K562 (cell line): ENCODE data around the gene SPIN3. TPM values are rescaled to one million over a fixed set of nuclear protein-coding genes. Genes with fewer than 3 reads are reported as not detected.

Experiments
- ATAC-seq: fragments of 200-7000 bp; cut with Tn5 transposase; 3 replicates; pipeline ENCODE4 v1.9.1; 2020; ENCODE audit warnings: moderate library complexity
- BruUV-seq: library from RNA; stranded (reverse); fragments of 400-500 nt; replicated peaks from 2 replicates; lab custom pipeline; 2021; lab: Mats Ljungman, UMichigan
- CTCF ChIA-PET: fragments of 300-600 bp; formaldehyde crosslinking; extraction: SDS; loops from one replicate; lab custom pipeline; 2021; ENCODE audit warnings: low intra/inter-chr PET ratio; lab: Yijun Ruan, JAX
- POLR2A ChIA-PET: fragments of 300-600, 350-650 bp; sonication (Branson Sonifier 250); formaldehyde crosslinking; extraction: SDS; loops from one replicate; lab custom pipeline; 2021; ENCODE audit warnings: antibody characterized with exemption, inconsistent platforms; lab: Yijun Ruan, JAX
- DNase-seq, 4 experiments: peaks; one replicate each; pipeline versions ENCODE4 v3.0.0 to v3.0.0-alpha.2; 2011 to 2018; ENCODE audit warnings: low spot score in 3 of 4, mixed read lengths in 3 of 4; ENCODE audit errors: extremely low read depth in 1 of 4
- FAIRE-seq: peaks from 2 replicates; lab custom pipeline; 2011; peaks lifted over from hg19 to GRCh38; lab: Jason Lieb, UNC
- H2AFZ ChIP-seq: 2 replicates; pipeline ENCODE4 v1.6.0; 2011; ENCODE audit warnings: low read depth, low read length, control low read depth, inconsistent platforms
- H3K27ac ChIP-seq: fragments of 200-600 bp; 3 replicates; pipeline ENCODE4 v1.8.0; 2011; ENCODE audit warnings: low read depth, mild to moderate bottlenecking, control low read depth, inconsistent platforms, low read length, moderate library complexity, mixed read lengths; ENCODE audit errors: extremely low read depth
- H3K27me3 ChIP-seq, 2 experiments: fragments of 300-600 bp in 1 of 2; 2 replicates in 1 of 2; 3 replicates in 1 of 2; pipeline versions ENCODE4 v1.6.0 to v1.8.0; 2011; ENCODE audit warnings: inconsistent platforms in 2 of 2, low read length in 2 of 2, mild to moderate bottlenecking in 1 of 2, mixed read lengths in 1 of 2, moderate library complexity in 1 of 2; ENCODE audit not compliant: control insufficient read depth in 2 of 2, insufficient read depth in 2 of 2
- H3K36me3 ChIP-seq: fragments of 300-600 bp; 3 replicates; pipeline ENCODE4 v1.8.0; 2011; ENCODE audit warnings: mild to moderate bottlenecking, low read length, inconsistent platforms; ENCODE audit not compliant: control insufficient read depth, insufficient read depth
- H3K4me1 ChIP-seq, 2 experiments: fragments of 200-600 bp in 1 of 2; replicated peaks in 1 of 2; 2 replicates in 1 of 2; 3 replicates in 1 of 2; pipeline versions ENCODE4 v1.5.1 to v1.8.0; 2011; ENCODE audit warnings: inconsistent platforms in 2 of 2, low read length in 2 of 2, mild to moderate bottlenecking in 1 of 2, mixed read lengths in 1 of 2, moderate library complexity in 1 of 2; ENCODE audit not compliant: control insufficient read depth in 2 of 2, insufficient read depth in 2 of 2
- H3K4me2 ChIP-seq: 2 replicates; pipeline ENCODE4 v1.6.1; 2011; ENCODE audit warnings: low read length, control low read depth, inconsistent platforms, mixed read lengths; ENCODE audit not compliant: insufficient read depth
- H3K4me3 ChIP-seq: fragments of 200-600 bp; sonication (generic), shearing (Covaris generic); 2 replicates; pipeline ENCODE4 v1.5.1; 2016; ENCODE audit warnings: control low read depth, inconsistent platforms
- H3K79me2 ChIP-seq: fragments of 200-600 bp; 3 replicates; pipeline ENCODE4 v1.8.0; 2011; ENCODE audit warnings: low read length, inconsistent platforms; ENCODE audit not compliant: control insufficient read depth, insufficient read depth
- H3K9ac ChIP-seq, 2 experiments: 2 replicates each; pipeline versions ENCODE4 v1.6.0 to v1.6.1; 2011; ENCODE audit warnings: low read depth in 2 of 2, low read length in 2 of 2, control low read depth in 1 of 2, inconsistent platforms in 1 of 2, mild to moderate bottlenecking in 1 of 2, mixed read lengths in 1 of 2; ENCODE audit not compliant: insufficient read depth in 1 of 2
- H3K9me1 ChIP-seq: one replicate; pipeline ENCODE4 v1.6.0; 2011; ENCODE audit warnings: inconsistent platforms, mild to moderate bottlenecking, low read length, moderate library complexity; ENCODE audit not compliant: control insufficient read depth, insufficient read depth
- H3K9me3 ChIP-seq: replicated peaks from 2 replicates; pipeline ENCODE4 v1.5.1; 2011; ENCODE audit warnings: low read depth, low read length, inconsistent platforms; ENCODE audit not compliant: control insufficient read depth, insufficient read depth
- H4K20me1 ChIP-seq: replicated peaks from 2 replicates; pipeline ENCODE4 v1.6.1; 2011; ENCODE audit warnings: low read length, inconsistent platforms, mixed read lengths; ENCODE audit not compliant: control insufficient read depth, insufficient read depth
- ARHGAP35 ChIP-seq: fragments of 450-650 bp; IDR thresholded peaks from 2 replicates; pipeline ENCODE4 v1.6.1; 2018; ENCODE audit not compliant: partially characterized antibody
- BRD9 ChIP-seq: fragments of 450-650 bp; IDR thresholded peaks from 2 replicates; pipeline ENCODE4 v1.6.1; 2018; ENCODE audit warnings: low read depth; ENCODE audit not compliant: partially characterized antibody
- CEBPB ChIP-seq: fragments of 450-650 bp; IDR thresholded peaks from 2 replicates; pipeline ENCODE4 v1.6.1; 2016; ENCODE audit warnings: missing genetic modification characterization, missing compliant biosample characterization
- CTCF ChIP-seq, 3 experiments: IDR thresholded peaks in 2 of 3; conservative IDR thresholded peaks in 1 of 3; 2 replicates each; pipeline ENCODE4 v1.5.1; 2011 to 2012; ENCODE audit warnings: low read length in 3 of 3, mild to moderate bottlenecking in 3 of 3, control low read depth in 2 of 3, improper control_type of control experiment in 1 of 3, inconsistent platforms in 1 of 3, low read depth in 1 of 3, mixed read lengths in 1 of 3, moderate library complexity in 1 of 3; ENCODE audit not compliant: insufficient read depth in 2 of 3
- NFIC ChIP-seq: fragments of 450-650 bp; IDR thresholded peaks from 2 replicates; pipeline ENCODE4 v1.6.1; 2017; ENCODE audit warnings: mild to moderate bottlenecking, inconsistent platforms
- SAFB2 ChIP-seq: fragments of 200-400 bp; formaldehyde crosslinking; IDR thresholded peaks from 2 replicates; pipeline ENCODE4 v1.6.1; 2018; ENCODE audit warnings: borderline replicate concordance, low read length, low read depth, moderate library complexity; ENCODE audit not compliant: severe bottlenecking
- TGIF2 ChIP-seq: sonication (generic); formaldehyde crosslinking; IDR thresholded peaks from 2 replicates; pipeline ENCODE4 v1.8.1; 2022; ENCODE audit warnings: mild to moderate bottlenecking, missing genetic modification reagents, moderate library complexity
- ZKSCAN1 ChIP-seq: fragments of 150-350 bp; IDR thresholded peaks from 2 replicates; pipeline ENCODE4 v1.6.1; 2016; ENCODE audit warnings: low read depth, low read length
- ZNF175 ChIP-seq: fragments of 200-800 bp; sonication (Bioruptor generic); IDR thresholded peaks from 2 replicates; pipeline ENCODE4 v1.6.1; 2016; ENCODE audit warnings: low read depth, mild to moderate bottlenecking, missing genetic modification characterization, missing compliant biosample characterization
- ZNF263 ChIP-seq: sonication (generic); formaldehyde crosslinking; IDR thresholded peaks from 2 replicates; pipeline ENCODE4 v1.8.0; 2022; ENCODE audit warnings: mild to moderate bottlenecking, missing genetic modification reagents, borderline replicate concordance
- ZNF766 ChIP-seq: fragments of 200-800 bp; sonication (Bioruptor generic); conservative IDR thresholded peaks from 2 replicates; pipeline ENCODE4 v1.6.1; 2016; ENCODE audit warnings: missing genetic modification characterization, missing compliant biosample characterization
- WGBS: fragments of 100-300 bp; shearing (Covaris generic); methylation state at CpG from one replicate; pipeline ENCODE4 v1.1.6; 2016; ENCODE audit warnings: low coverage, mixed read lengths; ENCODE audit not compliant: insufficient coverage; ENCODE audit errors: missing lambda C conversion rate; 5-methylcytosine and 5-hydroxymethylcytosine counted together
- in situ Hi-C: fragments of 300-500 bp; cut with MboI; formaldehyde crosslinking; loops from 4 replicates; pipeline ENCODE4 v1.15.0; 2018; ENCODE audit warnings: inconsistent platforms, mixed read lengths
- intact Hi-C: fragments of 100-400 bp; cut with micrococcal nuclease; formaldehyde crosslinking; loops from 2 replicates; pipeline ENCODE4 v1.14.2; 2022
- polyA plus RNA-seq, 8 experiments: library from polyadenylated mRNA; depleted of rRNA in 4 of 8; stranded (reverse) in 5 of 8; unstranded in 3 of 8; fragments of >200 nt; fragmentation: Nextera tagmentation in 2 of 8; fragmentation: Illumina TruSeq in 1 of 8; extraction: Ambion mirVana in 2 of 8; extraction: Trizol in 1 of 8; gene quantifications; 2 replicates each; pipeline versions ENCODE4 v1.2.1 to v1.2.3, GENCODE V29; 2011 to 2014; ENCODE audit warnings: inconsistent platforms in 1 of 8, missing spikeins in 1 of 8
- total RNA-seq, 7 experiments: library from RNA; depleted of rRNA in 6 of 7; stranded (reverse); fragments of >200 nt in 6 of 7; fragmentation: Illumina TruSeq in 2 of 7; extraction: Trizol in 2 of 7; gene quantifications; 2 replicates each; pipeline versions ENCODE4 v1.2.1 to v1.2.3, GENCODE V29; 2011 to 2021; ENCODE audit warnings: low replicate concordance in 1 of 7

The SPIN3 gene
- total and polyA plus RNA-seq, 9 of the 15 experiments (the other 6 are each of a cell fraction or from before 2014, with no cell fraction given), result 1.6 to 8.0 (median 6.4) TPM

- intact Hi-C loops (no loop called here), in situ Hi-C loops (no loop called here)
- Histone ChIP-seq H3K27ac (no peak overlapping the region), H3K4me2 (no peak overlapping the region), H3K4me3 (no peak overlapping the region), H3K27me3 (no peaks in the 10 kb centered on the region), H4K20me1 (no peaks in the 10 kb centered on the region), H2AFZ (no peak overlapping the region), H3K4me1 (no peaks in the 10 kb centered on the region), H3K9me1 (no peaks in the 10 kb centered on the region), H3K79me2 (no peaks in the 10 kb centered on the region), H3K36me3 (peaks cover 12% of the 10 kb centered on the region; the same call in 1 of the 3 replicates), H3K9ac (no peak overlapping the region), H3K9me3 (no peaks in the 10 kb centered on the region)
- no TSS peak for BruUV-seq
- WGBS, result 69% methylated on average over 2 of the region's 2 CpGs
- DNase-seq, result no peak
- ATAC-seq, result no peak
- CTCF ChIA-PET, result no interaction called here
- POLR2A ChIA-PET, result interaction anchor here (1.4 kb wide), 1 partner anchor 213 kb away, joined by 5 read pairs; no protein-coding TSS in a partner anchor
- FAIRE-seq, result no peak
- TF ChIP-seq CTCF (IDR thresholded peaks at IDR 0.05 in 2 of 3, conservative IDR thresholded peaks at IDR 0.05 in 1 of 3; ENCODE audit: insufficient read depth in 2 of 3, low read depth in 1 of 3, low read length in 3 of 3) (peak in 1 of 3 experiments; percentile 32; a peak in 3 of 6 replicates), BRD9 (no peak)
Observed at GRCh38 chrX:56975611-56976010, 19.7 kb downstream of the SPIN3 start.

GRCh38 chrX:56974408-56974807, 20.9 kb downstream of the SPIN3 start:
- no peaks in the 10 kb centered on the region for H3K4me1 ChIP-seq
- H3K9ac ChIP-seq, result no peak overlapping the region
- FAIRE-seq (no peak), ATAC-seq (no peak), DNase-seq (no peak)
- TF ChIP-seq ARHGAP35 (no peak), ZNF175 (CRISPR knock-in tag) (no peak), ZNF766 (CRISPR knock-in tag) (no peak), TGIF2 (no peak), ZNF263 (CRISPR knock-in tag) (no peak), NFIC (no peak), SAFB2 (no peak), CEBPB (tag) (no peak), ZKSCAN1 (no peak)
- in situ Hi-C loops, result no loop called here
- BruUV-seq, result no TSS peak
- H2AFZ ChIP-seq, result no peak overlapping the region
- 24% methylated on average over 3 of the region's 3 CpGs for WGBS
- no peaks in the 10 kb centered on the region for H3K9me3 ChIP-seq
- no peaks in the 10 kb centered on the region for H4K20me1 ChIP-seq
- no peaks in the 10 kb centered on the region for H3K27me3 ChIP-seq
- ChIA-PET CTCF (no interaction called here), POLR2A (interaction anchor here (1.4 kb wide), 1 partner anchor 212 kb away, joined by 5 read pairs; no protein-coding TSS in a partner anchor)
- no peak overlapping the region for H3K4me3 ChIP-seq
- H3K27ac ChIP-seq, result no peak overlapping the region
- intact Hi-C loops, result no loop called here
- peaks cover 12% of the 10 kb centered on the region; the same call in 1 of the 3 replicates for H3K36me3 ChIP-seq
- no peak overlapping the region for H3K4me2 ChIP-seq
- no peaks in the 10 kb centered on the region for H3K79me2 ChIP-seq
- H3K9me1 ChIP-seq, result no peaks in the 10 kb centered on the region
